PC-9 (cell line): ENCODE measurements around the gene ANP32A. TPM values are rescaled to one million over a fixed set of nuclear protein-coding genes. Genes with fewer than 3 reads are reported as not detected.

Source experiments
- BruUV-seq: library from RNA; stranded (reverse); fragments of 400-500 nt; replicated peaks from 2 replicates; lab custom pipeline; 2021; lab: Mats Ljungman, UMichigan
- CTCF ChIA-PET: fragments of 300-600 bp; sonication (Branson Sonifier 250); formaldehyde crosslinking; loops from one replicate; lab custom pipeline; 2022; ENCODE audit warnings: antibody characterized with exemption; lab: Charles Lee
- POLR2A ChIA-PET: fragments of 300-600 bp; sonication (Branson Sonifier 250); formaldehyde crosslinking; loops from one replicate; lab custom pipeline; 2022; ENCODE audit warnings: antibody characterized with exemption; ENCODE audit not compliant: unreplicated experiment; lab: Charles Lee
- DNase-seq, 2 experiments: peaks; one replicate each; pipeline versions ENCODE4 v3.0.0 to v3.0.0-alpha.2; 2015 to 2022; ENCODE audit warnings: mixed read lengths in 1 of 2
- H2AFZ ChIP-seq: fragments of 200-600 bp; sonication (generic); 2 replicates; pipeline ENCODE4 v1.8.1; 2017; ENCODE audit warnings: antibody characterized with exemption
- H3F3A ChIP-seq: fragments of 200-600 bp; sonication (generic); 2 replicates; pipeline ENCODE4 v1.8.1; 2017; ENCODE audit warnings: antibody characterized with exemption, mild to moderate bottlenecking, low read depth; ENCODE audit not compliant: insufficient read depth
- H3K27ac ChIP-seq: fragments of 200-600 bp; sonication (generic); 2 replicates; pipeline ENCODE4 v1.6.1; 2016; ENCODE audit warnings: mixed run types
- H3K27me3 ChIP-seq: fragments of 200-600 bp; sonication (generic); 2 replicates; pipeline ENCODE4 v1.6.1; 2016; ENCODE audit warnings: low read depth, mixed run types; ENCODE audit not compliant: insufficient read depth
- H3K36me3 ChIP-seq: fragments of 200-600 bp; sonication (generic); 2 replicates; pipeline ENCODE4 v1.6.1; 2016; ENCODE audit warnings: low read depth, mixed run types
- H3K4me1 ChIP-seq: fragments of 200-600 bp; sonication (generic); replicated peaks from 2 replicates; pipeline ENCODE4 v1.6.1; 2016; ENCODE audit warnings: mixed run types; ENCODE audit not compliant: insufficient read depth
- H3K4me2 ChIP-seq: fragments of 200-600 bp; sonication (generic); 2 replicates; pipeline ENCODE4 v1.6.1; 2017; ENCODE audit warnings: mixed run types
- H3K4me3 ChIP-seq: fragments of 200-600 bp; sonication (generic); 2 replicates; pipeline ENCODE4 v1.6.1; 2016; ENCODE audit warnings: mixed run types
- H3K79me2 ChIP-seq: fragments of 200-600 bp; sonication (generic); 2 replicates; pipeline ENCODE4 v1.6.1; 2017; ENCODE audit warnings: low read depth, mixed run types
- H3K9me2 ChIP-seq: fragments of 200-600 bp; sonication (generic); 2 replicates; pipeline ENCODE4 v1.8.1; 2017; ENCODE audit warnings: mild to moderate bottlenecking; ENCODE audit not compliant: insufficient read depth
- H3K9me3 ChIP-seq: fragments of 200-600 bp; sonication (generic); 2 replicates; pipeline ENCODE4 v1.8.1; 2016; ENCODE audit warnings: low read depth; ENCODE audit not compliant: insufficient read depth
- H4K20me1 ChIP-seq: fragments of 200-600 bp; sonication (generic); 2 replicates; pipeline ENCODE4 v1.8.1; 2017; ENCODE audit not compliant: insufficient read depth
- EZH2 ChIP-seq: fragments of 200-600 bp; sonication (generic); IDR thresholded peaks from 2 replicates; pipeline ENCODE4 v1.8.0; 2017; ENCODE audit warnings: antibody characterized with exemption, low read depth
- intact Hi-C: fragments of 100-400 bp; cut with micrococcal nuclease; formaldehyde crosslinking; loops from one replicate; pipeline ENCODE4 v1.10.0; 2022; ENCODE audit not compliant: unreplicated experiment
- total RNA-seq: library from RNA; stranded (reverse); gene quantifications from 2 replicates; pipeline ENCODE4 v1.2.3, GENCODE V29; 2021
- TF ChIP-seq, protein P1 (sequence below): fragments of 200-600 bp; sonication (generic); conservative IDR thresholded peaks from 2 replicates; pipeline ENCODE4 v1.6.1; 2017; ENCODE audit warnings: mixed run types, antibody characterized with exemption, mild to moderate bottlenecking, moderate library complexity

The ANP32A gene
- total RNA-seq, 1 experiment from 2014 or later: 182 TPM

- Histone ChIP-seq H3K27me3 (no peaks in the 10 kb centered on the region), H3K27ac (no peak overlapping the region), H4K20me1 (peaks cover 47% of the 10 kb centered on the region), H3K4me2 (no peak overlapping the region), H3K79me2 (peaks cover 56% of the 10 kb centered on the region), H3K4me1 (no peaks in the 10 kb centered on the region), H3K36me3 (no peaks in the 10 kb centered on the region), H2AFZ (no peak overlapping the region), H3K9me3 (no peaks in the 10 kb centered on the region), H3K9me2 (no peaks in the 10 kb centered on the region), H3K4me3 (no peak overlapping the region), H3F3A (no peaks in the 10 kb centered on the region)
- no peak for TF ChIP-seq EZH2
- TF ChIP-seq, protein P1, sequence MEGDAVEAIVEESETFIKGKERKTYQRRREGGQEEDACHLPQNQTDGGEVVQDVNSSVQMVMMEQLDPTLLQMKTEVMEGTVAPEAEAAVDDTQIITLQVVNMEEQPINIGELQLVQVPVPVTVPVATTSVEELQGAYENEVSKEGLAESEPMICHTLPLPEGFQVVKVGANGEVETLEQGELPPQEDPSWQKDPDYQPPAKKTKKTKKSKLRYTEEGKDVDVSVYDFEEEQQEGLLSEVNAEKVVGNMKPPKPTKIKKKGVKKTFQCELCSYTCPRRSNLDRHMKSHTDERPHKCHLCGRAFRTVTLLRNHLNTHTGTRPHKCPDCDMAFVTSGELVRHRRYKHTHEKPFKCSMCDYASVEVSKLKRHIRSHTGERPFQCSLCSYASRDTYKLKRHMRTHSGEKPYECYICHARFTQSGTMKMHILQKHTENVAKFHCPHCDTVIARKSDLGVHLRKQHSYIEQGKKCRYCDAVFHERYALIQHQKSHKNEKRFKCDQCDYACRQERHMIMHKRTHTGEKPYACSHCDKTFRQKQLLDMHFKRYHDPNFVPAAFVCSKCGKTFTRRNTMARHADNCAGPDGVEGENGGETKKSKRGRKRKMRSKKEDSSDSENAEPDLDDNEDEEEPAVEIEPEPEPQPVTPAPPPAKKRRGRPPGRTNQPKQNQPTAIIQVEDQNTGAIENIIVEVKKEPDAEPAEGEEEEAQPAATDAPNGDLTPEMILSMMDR: no peak
- POLR2A ChIA-PET: no interaction called here
- CTCF ChIA-PET: no interaction called here
- BruUV-seq: no TSS peak
- DNase-seq: no peak
- intact Hi-C loops: no loop called here
Measured at GRCh38 chr15:68791431-68792283, 29.0 kb downstream of the ANP32A start.

DNA sequence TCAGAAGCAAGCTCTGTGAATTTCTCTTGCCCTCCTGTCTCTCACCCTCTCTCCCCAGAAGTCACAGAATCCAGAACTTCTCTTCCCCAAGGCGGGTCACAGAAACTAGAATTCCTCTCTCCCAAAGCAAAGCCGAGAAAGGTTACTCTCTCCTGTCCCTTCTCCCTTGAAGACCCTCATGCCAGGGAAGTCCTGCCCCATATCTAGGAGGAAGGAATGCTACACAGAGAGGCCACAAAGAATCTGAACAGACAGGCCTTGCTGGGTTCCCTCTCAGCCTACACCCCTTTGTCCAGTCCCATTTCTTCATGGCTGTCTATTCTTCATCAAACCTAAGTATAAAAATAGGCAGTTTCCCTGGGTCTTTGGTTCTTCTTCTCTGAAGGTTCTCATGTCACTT is 29.8 kb downstream of the ANP32A start:
- no peaks in the 10 kb centered on the region for H3K4me1 ChIP-seq
- CTCF ChIA-PET: no interaction called here
- peaks cover 42% of the 10 kb centered on the region for H4K20me1 ChIP-seq

GRCh38 chr15:68790242-68790575 is 30.5 kb downstream of the ANP32A start:
- Histone ChIP-seq H3K9me2 (no peaks in the 10 kb centered on the region), H2AFZ (no peak overlapping the region), H3K27ac (no peak overlapping the region), H3F3A (no peaks in the 10 kb centered on the region), H3K27me3 (no peaks in the 10 kb centered on the region), H3K4me2 (no peak overlapping the region), H3K9me3 (no peaks in the 10 kb centered on the region), H3K36me3 (no peaks in the 10 kb centered on the region), H3K4me3 (no peak overlapping the region), H3K4me1 (no peaks in the 10 kb centered on the region), H4K20me1 (peaks cover 35% of the 10 kb centered on the region), H3K79me2 (peaks cover 41% of the 10 kb centered on the region)
- ChIA-PET POLR2A (no interaction called here), CTCF (no interaction called here)
- DNase-seq: no peak
- TF ChIP-seq, protein P1: no peak
- TF ChIP-seq EZH2: no peak
- no TSS peak for BruUV-seq
- intact Hi-C loops: no loop called here

More for the DNA sequence above, 29.8 kb downstream of the ANP32A start:
- Histone ChIP-seq H3K27ac (no peak overlapping the region), H3K4me2 (no peak overlapping the region), H3K4me3 (no peak overlapping the region), H3K9me3 (no peaks in the 10 kb centered on the region), H3K79me2 (peaks cover 48% of the 10 kb centered on the region), H3K27me3 (no peaks in the 10 kb centered on the region), H3F3A (no peaks in the 10 kb centered on the region), H2AFZ (no peak overlapping the region), H3K9me2 (no peaks in the 10 kb centered on the region), H3K36me3 (no peaks in the 10 kb centered on the region)
- POLR2A ChIA-PET: no interaction called here
- DNase-seq: no peak
- intact Hi-C loops: no loop called here
- no peak for TF ChIP-seq EZH2
- TF ChIP-seq, protein P1: no peak
- BruUV-seq: no TSS peak
